Epidermal melanocyte (primary cell): ENCODE measurements around the gene OSBPL1A.

Source experiments
- DNase-seq: peaks from one replicate; pipeline ENCODE4 v3.0.0; 2011; ENCODE audit warnings: low spot score; ENCODE audit not compliant: insufficient read length

OSBPL1A gene

DNA sequence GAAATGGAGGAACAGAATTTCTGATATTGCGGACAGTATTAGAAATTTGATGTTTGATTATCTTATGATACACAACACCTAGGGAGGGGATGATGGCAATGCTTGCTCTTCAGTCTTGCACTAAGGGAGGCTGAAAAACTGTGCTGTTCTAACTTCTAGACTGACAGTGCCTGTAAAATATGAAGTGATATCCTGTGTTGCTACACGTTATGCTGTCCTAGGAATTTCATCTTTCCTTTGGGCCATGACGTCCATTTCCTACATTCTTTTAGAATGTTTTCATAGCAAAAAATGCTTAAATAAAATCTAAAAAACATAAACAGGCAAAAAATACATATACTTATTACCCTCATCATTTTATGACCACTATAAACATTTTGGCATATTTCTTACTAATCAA lies 55.3 kb downstream of the OSBPL1A start:
- no peak for DNase-seq

GRCh38 chr18:24341361-24341760 lies 56.3 kb downstream of the OSBPL1A start:
- no peak for DNase-seq

- no peak for DNase-seq
Observed at GRCh38 chr18:24333084-24333483, 64.5 kb downstream of the OSBPL1A start.

- no peak for DNase-seq
Observed at GRCh38 chr18:24326211-24326610, 71.4 kb downstream of the OSBPL1A start.

- peak; percentile 34 for DNase-seq
Observed at GRCh38 chr18:24322584-24323136, 75.0 kb downstream of the OSBPL1A start.

DNA sequence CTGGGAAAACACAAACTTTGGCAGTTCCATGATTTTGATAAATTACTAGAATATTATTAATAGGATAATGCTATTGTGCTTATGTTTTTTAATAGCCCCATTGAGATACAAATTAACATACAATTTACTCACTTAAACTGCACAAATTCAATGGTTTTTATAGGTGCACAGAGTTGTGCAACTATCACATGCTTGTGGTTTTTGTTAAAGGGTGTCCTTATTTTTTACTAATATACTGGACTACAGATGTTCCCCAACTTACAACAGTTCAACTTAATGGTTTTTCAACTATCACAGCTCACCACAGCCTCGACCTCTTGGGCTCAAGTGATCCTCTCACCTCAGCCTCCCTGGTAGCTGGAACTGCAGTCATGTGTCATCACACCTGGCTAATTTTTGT lies 76.6 kb downstream of the OSBPL1A start:
- no peak for DNase-seq

DNA sequence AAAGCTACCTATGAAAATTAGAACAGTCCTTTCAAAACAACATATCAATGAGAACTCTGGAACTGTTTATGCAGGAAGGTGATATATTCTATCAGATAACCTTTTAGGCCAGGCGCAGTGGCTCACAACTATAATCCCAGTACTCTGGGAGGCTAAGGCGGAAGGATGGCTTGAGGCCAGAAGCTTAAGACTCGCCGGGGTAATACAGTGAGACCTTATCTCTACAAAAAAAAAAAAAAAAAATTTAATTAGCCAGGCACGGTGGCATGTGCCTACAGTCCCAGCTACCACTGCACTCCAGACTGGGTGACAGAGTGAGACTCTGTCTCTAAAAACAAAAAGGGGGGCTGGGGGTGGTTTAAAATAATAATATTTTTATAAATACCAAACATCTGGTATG lies 77.9 kb downstream of the OSBPL1A start:
- DNase-seq, result no peak

GRCh38 chr18:24317370-24317769 lies 80.3 kb downstream of the OSBPL1A start:
- DNase-seq, result no peak

- DNase-seq, result no peak
Observed at GRCh38 chr18:24315170-24315569, 82.5 kb downstream of the OSBPL1A start.

- no peak for DNase-seq
Observed at GRCh38 chr18:24306201-24306600, 91.4 kb downstream of the OSBPL1A start.

GRCh38 chr18:24300703-24301102 lies 96.9 kb downstream of the OSBPL1A start:
- DNase-seq, result no peak

DNA sequence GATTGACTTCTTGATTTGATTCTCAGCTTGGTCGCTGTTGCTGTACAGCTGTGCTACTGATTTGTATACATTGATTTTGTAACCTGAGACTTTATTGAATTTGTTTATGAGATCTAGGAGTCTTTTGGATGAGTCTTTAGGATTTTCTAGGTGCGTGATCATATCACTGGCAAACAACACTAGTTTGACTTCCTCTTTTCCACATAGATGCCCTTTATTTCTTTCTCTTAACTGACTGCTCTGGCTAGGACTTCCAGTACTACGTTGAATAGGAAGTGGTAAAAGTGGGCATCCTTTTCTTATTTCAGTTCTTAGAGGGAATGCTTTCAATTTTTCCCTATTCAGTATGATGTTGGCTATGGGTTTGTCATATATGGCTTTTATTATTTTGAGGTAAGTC lies 101.3 kb downstream of the OSBPL1A start:
- DNase-seq, result no peak

- no peak for DNase-seq
Observed at GRCh38 chr18:24293254-24293653, 104.4 kb downstream of the OSBPL1A start.

- DNase-seq, result no peak
Observed at GRCh38 chr18:24278591-24278990, 119.0 kb downstream of the OSBPL1A start.

DNA sequence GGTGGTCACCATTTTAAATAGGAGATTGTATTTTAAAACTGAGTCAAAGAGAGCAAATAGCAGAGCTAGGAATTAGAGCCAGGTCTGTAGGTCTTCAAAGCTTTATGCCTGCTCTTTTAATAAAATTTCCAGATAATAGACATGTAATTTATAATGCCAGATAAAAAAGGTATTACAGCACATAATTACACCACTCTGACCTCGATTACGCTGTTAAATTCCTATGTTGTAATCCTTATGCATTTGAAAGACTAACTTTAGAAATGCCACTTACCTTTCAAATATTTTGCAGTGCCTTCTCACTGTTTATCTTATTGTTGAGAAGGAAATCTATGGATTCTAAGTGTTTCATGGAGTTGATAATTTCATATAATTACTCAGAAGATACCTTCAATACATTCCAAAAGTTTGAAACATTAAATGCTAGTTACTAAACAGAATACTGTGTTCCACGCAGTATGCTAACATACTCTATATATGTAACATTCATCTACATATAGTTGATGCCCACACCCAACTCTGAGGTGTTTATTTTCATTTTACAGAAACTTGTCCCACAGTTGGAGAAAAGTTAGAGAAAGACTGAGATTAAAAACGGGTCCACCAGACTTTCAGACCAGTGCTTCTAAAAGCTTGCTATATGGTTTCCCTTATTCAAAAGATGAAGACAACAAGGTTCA lies 120.0 kb downstream of the OSBPL1A start:
- no peak for DNase-seq

GRCh38 chr18:24276994-24277393 lies 120.6 kb downstream of the OSBPL1A start:
- DNase-seq, result no peak

GRCh38 chr18:24274837-24275236 lies 122.8 kb downstream of the OSBPL1A start:
- DNase-seq, result no peak

DNA sequence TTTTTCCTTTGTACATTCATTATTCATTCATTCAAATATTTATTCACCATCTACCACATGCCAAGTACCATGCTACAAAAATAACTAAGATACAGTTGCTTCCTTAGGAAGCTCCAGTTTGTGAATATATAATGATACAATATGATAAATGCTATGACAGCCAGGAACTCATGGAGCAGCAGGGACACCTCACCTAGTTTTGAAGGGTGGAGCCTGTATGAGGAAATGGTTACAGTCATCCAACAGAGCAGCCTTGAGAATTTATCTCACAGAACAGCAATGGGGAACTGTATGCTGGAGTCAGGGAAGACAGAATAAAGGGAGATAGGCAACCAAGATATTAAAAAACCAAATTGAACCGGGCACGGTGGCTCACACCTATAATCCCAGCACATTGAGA lies 124.0 kb downstream of the OSBPL1A start:
- DNase-seq, result no peak

DNA sequence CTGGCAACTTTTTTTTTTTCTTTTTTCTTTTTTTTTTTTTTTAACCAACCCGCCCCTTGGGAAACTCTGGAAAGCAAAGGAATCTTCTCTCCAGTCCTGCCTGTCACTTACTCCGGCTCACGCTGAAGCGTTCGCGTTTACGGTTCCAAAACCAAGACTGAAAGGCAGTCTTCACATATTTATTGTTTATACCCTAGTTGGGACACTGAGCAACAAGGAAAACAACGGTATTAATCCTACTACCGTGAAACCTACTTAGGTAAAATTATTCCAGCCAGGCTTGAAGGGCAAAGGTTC lies 125.4 kb downstream of the OSBPL1A start:
- peak; percentile 64 for DNase-seq

- DNase-seq, result peak; percentile 37
Observed at GRCh38 chr18:24271381-24272228, 126.0 kb downstream of the OSBPL1A start.

GRCh38 chr18:24270937-24271380 lies 126.7 kb downstream of the OSBPL1A start:
- DNase-seq, result peak; percentile 57

GRCh38 chr18:24270358-24270936 lies 127.2 kb downstream of the OSBPL1A start:
- DNase-seq, result no peak
